Thyroid gland (tissue), 4 donors: ENCODE data around the gene PRELP.

Experiments used
- POLR2A ChIP-seq, 2 donors: fragments of 450-650 bp; IDR thresholded peaks; one replicate each; pipeline ENCODE4 v1.6.1; 2017; ENCODE audit warnings: antibody characterized with exemption in 2 of 2, mild to moderate bottlenecking in 2 of 2, moderate library complexity in 1 of 2
- TF ChIP-seq, protein P1 (sequence below), 6 experiments: fragments of 200-600 bp in 3 of 6; fragments of 450-650 bp in 3 of 6; sonication (generic) in 3 of 6; IDR thresholded peaks; one replicate each; pipeline ENCODE4 v1.5.1; 2016 to 2019; ENCODE audit warnings: antibody characterized with exemption in 6 of 6, mild to moderate bottlenecking in 2 of 6, inconsistent platforms in 1 of 6, moderate library complexity in 1 of 6

DNA sequence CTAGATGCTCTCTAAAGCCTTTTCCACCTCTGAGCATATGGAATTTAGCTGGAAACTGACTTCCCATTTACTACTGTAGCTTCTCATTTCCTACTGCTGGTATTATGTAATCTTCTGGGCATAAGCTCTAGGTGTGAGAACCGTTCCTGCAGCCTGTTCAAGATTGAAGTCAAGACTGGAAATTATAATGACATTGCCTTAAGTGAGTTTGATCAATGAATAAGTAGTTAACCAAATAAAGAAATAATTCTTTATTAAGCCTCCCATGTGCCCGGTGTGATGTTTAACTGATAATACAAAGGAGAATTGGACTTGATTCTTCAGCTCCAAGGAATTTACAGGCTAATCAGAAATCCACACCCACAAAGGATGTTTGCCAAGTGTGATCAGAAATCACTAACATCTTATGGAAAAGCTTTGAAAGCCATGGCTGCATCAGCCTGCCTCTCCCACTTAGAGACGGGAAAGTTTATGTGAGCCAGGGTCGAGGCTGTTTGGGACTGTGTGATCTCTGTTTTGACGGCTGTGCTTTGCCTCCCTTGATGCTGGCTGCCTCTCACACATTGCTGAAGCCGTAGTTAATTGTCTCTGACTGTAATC, 36.4 kb upstream of the PRELP start:
- TF ChIP-seq, protein P1, sequence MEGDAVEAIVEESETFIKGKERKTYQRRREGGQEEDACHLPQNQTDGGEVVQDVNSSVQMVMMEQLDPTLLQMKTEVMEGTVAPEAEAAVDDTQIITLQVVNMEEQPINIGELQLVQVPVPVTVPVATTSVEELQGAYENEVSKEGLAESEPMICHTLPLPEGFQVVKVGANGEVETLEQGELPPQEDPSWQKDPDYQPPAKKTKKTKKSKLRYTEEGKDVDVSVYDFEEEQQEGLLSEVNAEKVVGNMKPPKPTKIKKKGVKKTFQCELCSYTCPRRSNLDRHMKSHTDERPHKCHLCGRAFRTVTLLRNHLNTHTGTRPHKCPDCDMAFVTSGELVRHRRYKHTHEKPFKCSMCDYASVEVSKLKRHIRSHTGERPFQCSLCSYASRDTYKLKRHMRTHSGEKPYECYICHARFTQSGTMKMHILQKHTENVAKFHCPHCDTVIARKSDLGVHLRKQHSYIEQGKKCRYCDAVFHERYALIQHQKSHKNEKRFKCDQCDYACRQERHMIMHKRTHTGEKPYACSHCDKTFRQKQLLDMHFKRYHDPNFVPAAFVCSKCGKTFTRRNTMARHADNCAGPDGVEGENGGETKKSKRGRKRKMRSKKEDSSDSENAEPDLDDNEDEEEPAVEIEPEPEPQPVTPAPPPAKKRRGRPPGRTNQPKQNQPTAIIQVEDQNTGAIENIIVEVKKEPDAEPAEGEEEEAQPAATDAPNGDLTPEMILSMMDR (IDR thresholded peaks at IDR 0.05) = no peak
- no peak for TF ChIP-seq POLR2A (IDR thresholded peaks at IDR 0.05)
